ENCODE results near the gene GYS1.

Gene GYS1

DNA sequence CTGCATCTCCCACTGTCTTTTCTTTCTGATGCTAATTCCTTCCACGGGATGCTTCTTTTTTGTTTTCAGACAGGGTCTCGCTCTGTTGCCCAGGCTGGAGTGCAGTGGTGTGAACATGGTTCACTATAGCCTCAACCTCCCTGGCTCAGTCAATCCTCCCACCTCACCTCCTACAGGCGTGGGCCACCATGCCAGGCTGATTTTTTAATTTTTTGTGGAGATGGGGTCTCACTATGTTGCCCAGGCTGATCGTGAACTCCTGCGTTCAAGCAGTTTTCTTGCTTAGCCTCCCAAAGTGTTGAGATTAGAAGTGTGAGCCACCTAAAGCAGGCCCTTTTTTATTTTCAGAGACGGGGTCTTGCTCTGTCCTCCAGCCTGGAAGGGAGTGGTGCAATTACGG lies 4.8 kb downstream of the GYS1 start:
- DNase-seq: no peak

DNA sequence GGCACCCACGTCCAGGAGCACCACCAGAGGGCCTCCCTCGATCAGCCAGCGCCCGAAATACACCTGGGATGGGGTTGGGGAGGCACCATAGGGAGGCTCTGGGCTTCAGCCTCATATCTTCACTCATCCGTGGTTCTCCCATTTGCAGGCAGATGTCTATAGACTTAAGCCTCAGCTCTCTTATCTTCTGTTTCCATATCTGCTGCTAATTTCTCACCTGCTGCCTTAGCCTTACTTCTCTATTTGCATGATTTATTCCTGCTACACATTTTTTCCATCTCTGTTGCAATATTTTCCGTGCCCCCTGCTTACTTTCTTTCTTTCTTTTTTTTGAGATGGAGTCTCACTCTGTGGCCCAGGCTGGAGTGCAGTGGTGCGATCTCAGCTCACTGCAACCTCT lies 5.8 kb downstream of the GYS1 start:
- DNase-seq: no peak

DNA sequence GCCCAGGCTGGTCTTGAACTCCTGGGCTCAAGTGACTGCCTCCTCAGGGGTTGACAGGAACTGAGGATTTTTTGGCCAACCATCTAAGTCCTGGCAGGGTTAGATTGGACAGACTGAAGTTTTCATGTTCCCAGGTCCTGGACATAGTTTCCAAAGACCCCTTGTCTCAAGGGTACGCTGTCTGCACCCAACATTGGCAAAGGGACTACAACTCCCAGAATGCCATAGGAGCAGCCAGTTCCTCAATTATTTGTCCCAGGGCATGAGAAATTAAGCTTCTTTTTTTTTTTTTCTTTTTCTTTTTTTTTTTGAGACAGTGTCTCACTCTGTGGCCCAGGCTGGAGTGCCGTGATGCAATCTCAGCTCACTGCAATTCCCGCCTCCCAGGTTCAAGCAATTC lies 6.9 kb downstream of the GYS1 start:
- no peak for DNase-seq

DNA sequence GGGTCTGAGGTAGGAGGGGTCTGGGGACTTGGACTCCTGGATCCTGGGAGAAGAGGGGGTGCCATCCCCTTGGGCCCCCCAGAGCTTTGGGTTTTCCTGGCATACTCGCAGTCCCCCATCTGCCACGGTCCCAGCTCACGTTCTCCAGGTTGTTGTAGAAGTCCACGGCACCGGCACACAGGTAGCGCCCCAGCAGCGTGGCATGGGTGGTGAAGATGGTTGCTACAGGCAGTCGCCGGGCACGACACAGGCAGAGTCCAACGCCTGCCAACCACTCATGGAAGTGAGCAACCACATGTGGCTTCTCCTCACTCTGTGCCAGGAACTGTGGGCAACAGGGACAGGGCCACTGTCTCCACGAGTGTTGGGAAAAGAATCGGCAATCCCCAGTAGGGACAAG lies 7.4 kb downstream of the GYS1 start:
- no peak for DNase-seq

DNA sequence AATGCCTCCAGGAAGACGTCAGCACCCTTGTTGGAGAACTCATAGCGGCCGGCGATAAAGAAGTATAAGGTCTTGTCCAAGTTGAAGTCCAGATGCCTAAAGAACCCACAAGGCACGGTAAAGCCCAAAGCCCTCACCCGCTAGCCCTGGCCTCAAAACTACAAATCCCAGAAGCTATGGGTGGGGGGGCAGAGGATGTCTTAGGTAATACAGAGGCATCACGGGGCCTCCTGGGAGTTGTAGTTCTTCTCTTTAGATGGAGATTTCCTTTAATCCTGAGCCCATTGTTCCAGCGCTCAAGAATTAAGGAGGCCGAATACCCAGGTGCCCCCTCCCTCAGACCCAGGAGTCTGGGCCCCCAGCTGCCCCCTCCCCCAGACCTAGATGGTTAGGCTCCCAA lies 10.8 kb downstream of the GYS1 start:
- DNase-seq: no peak

DNA sequence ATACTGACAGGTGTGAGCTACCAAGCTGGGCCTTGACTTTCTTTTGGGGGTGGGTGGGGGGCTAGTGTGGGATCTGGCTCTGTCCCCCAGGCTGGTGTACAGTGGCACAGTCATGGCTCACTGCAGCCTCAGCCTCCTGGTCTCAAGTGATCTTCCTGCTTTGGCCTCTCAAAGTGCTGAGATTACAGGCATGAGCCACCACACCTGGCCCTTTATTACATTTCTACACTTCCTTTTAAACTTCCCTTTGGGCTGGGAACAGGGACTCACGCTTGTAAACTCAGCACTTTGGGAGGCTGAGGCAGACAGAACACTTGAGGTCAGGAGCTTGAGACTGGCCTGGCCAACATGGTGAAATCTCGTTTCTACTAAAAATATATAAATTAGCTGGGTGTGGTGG lies 16.0 kb downstream of the GYS1 start:
- DNase-seq: no peak

DNA sequence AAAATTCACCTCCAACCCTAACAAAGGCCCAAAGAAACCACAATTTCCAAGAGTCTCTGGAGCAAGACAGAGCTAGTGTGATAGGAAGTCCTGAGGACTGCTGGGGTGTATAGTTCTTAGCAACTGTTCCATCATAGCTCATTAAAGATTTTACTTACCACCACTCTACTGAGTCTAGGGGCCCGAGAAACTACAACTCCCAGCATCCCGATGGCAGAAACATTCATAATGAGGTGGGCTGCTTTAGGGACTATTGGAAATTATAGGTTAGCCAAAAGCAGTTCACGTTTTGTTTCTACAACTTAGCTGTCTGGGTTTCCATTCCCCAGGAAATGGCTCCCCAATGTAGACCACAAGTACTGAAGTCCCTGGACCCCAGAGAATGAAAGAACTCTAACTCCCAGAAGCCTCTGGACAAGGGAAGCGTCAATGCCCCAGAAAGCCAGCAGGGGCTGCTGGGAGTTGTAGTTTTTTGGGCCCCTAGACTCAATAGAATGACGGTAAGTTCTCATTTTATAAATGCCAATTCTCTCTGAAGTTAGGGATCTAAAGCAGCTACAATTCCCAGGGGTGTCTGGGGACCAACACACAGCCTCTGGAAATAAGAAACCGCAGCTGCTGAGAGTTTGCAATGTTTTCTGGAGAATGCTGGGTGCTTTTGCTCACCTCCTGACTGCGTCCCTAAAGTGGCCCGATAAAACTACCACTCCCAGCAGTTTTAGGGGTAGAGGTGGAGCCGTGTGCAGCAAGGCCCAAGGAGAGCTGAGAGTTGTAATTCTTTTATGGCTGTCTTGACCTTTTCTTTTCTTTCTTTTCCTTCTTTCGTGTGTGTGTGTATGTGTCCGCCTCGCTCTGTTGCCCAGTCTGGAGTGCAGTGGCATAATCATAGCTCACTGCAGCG lies 16.9 kb downstream of the GYS1 start:
- peak; percentile 71 to 74 for DNase-seq

DNA sequence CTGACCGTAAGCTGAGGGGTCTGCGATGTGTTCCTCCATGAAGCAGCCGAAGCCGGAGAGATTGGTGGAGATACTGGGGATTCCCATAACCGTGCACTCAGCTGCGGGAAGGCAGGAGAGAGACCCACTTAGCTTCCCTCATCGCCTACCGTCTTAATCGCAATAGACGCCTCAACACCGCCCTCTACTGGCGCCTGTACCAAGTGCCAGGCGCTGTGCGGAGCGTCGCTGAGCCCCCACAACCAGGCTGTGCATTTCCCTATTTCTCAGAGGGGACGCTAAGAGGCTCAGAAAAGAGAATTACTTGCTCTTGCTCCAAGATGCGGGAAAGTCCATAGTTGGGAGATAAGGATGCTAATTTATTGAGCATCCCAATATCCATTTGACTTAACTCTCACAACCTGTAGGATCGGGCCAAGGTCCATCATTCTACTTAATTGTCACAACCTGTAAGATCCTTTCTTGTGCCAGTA lies 22.1 kb downstream of the GYS1 start:
- DNase-seq: peak; percentile 89 to 93

DNA sequence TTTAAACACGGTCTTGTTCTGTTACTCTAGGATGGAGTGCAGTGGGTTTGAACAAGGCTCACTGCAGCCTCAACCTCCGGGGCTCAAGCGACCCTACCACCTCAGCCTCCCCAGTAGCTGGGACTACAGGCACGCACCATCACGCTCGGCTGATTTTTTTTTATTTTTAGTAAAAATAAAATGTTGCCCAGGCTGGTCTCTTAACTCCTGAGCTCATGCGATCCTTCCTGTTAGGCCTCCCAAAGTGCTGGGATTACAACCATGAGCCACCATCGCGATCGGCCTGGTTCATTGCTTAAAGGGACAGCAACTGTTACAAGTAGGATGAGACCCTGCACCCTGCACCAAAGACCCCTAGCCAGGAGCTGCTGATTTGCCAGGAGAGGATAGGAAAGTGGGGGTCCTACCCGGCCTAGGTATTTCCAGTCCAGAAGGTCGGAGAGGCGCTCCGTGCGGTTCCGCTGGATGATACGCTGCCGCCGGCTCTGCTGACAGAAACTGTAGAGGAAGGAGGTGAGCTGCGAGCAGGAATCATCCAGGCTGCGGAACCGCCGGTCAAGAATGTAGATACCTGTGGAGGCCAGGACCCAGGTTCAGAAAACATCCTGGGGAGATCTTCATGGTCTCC lies 22.9 kb downstream of the GYS1 start:
- DNase-seq: no peak

DNA sequence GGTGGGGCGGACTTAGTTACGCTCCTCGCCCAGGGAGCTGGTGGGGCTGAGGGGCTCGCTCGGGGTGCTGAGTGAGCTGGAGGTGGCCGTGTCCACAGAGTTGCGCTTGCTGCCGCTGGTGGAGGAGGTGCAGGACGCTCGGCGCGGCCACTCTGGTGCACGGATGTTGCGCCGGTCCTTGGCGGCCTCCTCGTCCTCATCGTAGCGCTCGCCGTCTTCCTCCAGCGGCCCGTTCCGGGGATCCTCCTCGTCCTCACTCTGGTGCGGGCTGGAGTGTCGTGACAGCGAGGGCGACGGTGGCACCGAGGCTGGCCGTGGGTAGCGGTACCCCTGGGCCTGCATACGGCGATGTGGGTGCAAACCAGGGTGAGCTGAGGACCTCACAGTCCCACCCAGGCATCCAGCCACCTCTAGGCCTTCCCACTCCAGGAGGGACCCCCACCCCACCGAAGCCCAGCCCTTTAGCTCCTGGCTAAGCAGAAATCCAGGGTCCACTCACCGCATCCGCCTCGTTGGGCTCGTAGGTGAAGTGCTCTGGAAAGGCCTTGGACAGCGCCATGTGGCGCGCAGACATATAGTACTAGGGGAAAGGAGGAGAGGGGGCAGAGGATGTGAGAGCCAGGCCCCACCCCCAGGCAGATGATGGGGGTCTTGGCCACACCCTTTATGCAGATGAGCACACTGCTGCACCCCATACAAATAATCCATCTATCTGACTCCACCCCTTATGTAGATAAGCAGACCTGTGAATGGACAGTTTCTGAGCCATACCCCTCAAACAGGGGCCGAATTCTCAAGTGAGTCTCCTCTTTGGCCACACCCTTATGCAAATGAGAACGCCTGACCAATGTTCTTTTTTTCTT lies 23.6 kb downstream of the GYS1 start:
- DNase-seq: peak; percentile 33 to 45

DNA sequence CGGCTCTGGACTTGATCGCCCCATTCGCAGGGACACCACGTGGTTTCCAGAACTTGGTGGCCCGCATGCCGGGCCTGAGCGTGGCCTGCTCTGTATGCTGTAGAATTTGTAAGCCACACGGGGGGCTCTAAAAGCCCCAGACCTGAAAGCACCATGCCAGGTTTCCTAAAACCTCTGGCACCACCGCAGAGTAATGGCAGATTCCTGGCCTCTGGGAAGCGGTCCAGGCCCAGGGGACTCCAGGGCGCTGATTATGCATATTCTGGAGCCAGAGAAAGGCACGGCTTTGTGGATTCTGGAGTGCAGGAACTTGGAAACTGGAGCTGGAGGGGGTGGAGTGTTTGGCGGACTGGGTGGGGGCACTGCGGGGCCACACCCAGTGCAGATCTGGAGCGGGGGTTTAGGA lies 24.3 kb downstream of the GYS1 start:
- no peak for DNase-seq

DNA sequence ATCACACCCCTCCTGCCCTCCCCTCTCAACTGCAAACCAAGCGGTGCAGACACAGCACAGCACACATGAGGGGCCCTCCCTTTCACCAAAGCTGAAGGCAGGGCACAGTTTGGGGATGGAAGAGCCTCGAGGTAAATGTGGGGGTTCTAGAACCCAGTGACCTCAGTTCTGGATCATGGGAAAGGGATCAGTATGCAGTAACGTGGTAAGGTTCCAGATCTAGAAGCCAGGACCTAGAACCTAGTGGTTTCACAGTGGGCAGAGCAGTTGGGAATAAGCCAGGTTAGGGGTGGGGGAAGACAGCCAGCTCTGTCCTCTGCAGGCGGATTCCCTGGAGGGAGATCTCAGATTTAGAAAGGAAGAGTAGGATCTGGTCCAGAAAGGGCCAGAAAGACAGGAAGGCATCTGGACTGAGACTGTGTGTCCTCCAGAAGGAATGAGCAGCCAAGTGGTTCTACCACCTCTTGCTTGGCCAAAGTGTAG lies 24.9 kb downstream of the GYS1 start:
- peak in 1 of 2 experiments; percentile 27 for DNase-seq

DNA sequence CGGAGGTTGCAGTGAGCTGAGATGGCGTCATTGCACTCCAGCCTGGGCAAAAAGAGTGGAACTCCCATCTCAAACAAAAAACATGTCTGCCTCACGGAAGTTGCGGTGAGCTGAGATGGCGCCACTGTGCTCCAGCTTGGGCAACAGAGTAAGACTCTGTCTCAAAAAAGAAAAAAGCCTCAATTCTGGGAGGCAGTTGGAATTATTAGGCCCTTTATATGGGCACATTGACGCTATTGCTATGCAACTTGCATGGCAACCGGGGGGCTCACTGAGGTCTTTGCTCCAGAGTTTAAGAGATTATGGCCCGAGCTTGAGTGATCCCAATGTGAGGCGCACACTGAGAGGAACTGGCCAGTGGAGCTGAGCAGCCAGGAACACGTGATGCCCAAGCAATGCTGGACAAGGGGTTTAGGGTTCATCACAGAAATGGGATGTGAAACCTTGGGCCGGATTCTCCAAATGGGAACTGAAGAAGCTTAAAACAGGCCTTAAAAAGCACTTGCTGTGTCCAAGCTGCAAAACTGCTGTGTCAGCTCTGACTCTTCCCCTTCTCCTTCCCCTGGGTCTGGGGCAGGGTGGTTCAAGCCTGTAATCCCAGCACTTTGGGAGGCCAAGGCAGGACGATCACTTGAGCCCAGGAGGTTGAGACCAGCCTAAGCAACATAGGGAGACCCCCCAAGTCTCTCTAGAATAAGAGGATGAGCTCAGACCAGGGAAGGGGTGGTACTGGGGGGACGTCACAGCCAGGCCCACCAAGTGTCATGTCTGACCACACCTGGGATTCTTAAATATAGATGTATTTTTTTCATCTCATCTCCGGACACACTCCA lies 25.5 kb downstream of the GYS1 start:
- peak; percentile 25 to 50 for DNase-seq

DNA sequence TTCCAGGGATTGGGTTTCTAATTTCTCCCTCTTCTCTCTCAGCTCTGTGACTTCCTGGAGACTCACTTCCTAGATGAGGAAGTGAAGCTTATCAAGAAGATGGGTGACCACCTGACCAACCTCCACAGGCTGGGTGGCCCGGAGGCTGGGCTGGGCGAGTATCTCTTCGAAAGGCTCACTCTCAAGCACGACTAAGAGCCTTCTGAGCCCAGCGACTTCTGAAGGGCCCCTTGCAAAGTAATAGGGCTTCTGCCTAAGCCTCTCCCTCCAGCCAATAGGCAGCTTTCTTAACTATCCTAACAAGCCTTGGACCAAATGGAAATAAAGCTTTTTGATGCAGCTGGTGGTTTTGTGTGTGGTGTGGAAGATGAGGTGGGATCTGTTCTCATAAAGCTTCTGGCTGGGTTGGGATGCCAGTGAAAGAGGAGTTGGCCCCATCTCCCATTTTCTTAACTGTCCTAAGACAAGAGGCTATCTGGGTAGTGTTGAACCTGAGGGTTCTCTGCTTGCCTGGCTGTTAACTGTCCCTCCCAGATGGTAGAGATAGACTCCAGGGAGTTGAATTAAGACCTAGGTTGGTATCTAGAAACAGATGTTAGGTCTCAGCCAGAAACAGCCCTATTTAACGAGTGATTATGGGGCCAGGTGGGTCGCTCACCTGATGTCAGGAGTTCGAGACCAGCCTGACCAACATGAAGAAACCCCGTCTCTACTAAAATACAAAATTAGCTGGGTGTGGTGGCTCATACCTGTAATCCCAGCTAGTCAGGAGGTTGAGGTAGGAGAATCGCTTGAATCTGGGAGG lies 26.4 kb downstream of the GYS1 start:
- DNase-seq: peak in 1 of 2 experiments; percentile 15

DNA sequence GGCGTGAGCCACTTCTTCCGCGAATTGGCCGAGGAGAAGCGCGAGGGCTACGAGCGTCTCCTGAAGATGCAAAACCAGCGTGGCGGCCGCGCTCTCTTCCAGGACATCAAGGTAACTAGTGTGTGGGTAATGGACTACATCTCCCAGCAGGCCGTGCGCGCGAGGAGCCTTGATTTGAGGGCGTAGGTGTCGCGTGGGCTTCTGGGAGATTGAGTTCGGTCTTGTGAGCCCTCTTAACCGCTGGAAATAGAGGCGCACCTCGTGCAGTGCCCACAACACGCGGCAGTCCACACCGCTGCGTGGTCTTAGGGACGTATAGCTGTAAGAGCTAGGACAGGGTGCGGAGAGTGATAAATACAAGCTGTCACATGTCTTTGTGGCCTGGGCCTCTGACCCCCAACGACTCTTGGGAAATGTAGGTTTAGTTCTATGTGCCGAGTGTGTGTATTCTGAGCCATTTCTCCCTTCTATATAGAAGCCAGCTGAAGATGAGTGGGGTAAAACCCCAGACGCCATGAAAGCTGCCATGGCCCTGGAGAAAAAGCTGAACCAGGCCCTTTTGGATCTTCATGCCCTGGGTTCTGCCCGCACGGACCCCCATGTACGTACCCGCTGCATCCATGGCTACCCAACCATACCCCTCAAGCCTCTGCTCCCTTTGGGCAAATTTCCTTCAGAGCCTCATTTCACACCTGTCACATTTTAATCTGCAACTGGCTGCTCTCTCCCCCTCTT lies 27.1 kb downstream of the GYS1 start:
- peak; percentile 59 to 65 for DNase-seq

DNA sequence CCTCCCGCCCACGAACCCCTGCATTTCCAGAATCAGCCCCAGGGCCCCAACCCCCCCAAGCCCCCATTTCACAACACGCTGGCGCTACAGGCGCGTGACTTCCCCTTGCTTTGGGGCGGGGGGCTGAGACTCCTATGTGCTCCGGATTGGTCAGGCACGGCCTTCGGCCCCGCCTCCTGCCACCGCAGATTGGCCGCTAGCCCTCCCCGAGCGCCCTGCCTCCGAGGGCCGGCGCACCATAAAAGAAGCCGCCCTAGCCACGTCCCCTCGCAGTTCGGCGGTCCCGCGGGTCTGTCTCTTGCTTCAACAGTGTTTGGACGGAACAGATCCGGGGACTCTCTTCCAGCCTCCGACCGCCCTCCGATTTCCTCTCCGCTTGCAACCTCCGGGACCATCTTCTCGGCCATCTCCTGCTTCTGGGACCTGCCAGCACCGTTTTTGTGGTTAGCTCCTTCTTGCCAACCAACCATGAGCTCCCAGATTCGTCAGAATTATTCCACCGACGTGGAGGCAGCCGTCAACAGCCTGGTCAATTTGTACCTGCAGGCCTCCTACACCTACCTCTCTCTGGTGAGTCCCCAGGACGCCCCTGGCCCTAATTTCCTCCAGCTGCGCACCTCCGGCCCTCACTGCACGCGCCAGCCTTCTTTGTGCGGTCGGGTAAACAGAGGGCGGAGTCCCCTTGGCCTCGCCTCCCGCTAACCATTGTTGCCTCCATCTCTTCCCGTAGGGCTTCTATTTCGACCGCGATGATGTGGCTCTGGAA lies 27.9 kb downstream of the GYS1 start, which contains the start of gene FTL:
FTL (plus strand) TSS at position 270 of the 766 bp plus-strand sequence; CDS start at position 469, 199 bp downstream.
- DNase-seq: peak; percentile 94 to 96

DNA sequence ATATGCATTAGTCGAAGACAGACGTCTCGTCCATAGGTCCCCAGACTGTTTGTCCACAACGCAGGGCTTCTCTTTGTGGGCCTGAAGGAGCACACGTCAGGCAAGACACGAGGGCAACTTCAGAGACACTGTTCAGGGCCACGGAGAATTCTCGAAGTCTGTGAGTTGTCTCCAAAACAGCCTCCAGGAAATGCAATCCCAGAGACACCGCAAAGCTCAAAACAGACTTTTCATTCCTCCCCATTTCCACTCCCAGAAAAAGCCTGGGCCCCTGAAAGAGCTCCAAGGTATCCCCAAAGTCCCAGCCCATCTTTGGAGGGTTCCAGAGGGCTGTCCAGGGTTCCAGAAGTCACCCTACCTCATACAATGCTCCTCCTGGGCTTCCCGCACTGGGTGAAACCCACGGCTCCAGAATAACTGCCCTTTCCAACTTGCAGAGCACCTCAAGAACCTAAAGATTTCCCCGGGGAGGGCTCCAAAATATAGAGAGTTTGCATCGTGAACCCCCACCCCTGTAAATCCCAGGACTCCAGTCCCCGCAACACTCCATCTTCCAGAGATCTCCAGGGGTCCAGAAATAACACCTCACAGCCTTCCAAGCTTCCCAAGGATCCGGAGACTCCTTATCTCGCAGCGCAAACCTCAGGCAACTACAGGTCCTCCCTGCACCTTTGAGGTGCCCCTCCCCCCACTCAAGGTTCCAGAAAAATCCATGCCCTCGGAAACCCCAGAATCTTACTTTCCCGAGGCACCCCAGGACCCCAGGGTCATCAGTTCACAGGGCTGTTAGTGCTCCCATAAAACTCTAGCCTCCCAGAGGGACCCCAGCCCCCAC lies 28.7 kb downstream of the GYS1 start:
- DNase-seq: peak; percentile 28 to 46

DNA sequence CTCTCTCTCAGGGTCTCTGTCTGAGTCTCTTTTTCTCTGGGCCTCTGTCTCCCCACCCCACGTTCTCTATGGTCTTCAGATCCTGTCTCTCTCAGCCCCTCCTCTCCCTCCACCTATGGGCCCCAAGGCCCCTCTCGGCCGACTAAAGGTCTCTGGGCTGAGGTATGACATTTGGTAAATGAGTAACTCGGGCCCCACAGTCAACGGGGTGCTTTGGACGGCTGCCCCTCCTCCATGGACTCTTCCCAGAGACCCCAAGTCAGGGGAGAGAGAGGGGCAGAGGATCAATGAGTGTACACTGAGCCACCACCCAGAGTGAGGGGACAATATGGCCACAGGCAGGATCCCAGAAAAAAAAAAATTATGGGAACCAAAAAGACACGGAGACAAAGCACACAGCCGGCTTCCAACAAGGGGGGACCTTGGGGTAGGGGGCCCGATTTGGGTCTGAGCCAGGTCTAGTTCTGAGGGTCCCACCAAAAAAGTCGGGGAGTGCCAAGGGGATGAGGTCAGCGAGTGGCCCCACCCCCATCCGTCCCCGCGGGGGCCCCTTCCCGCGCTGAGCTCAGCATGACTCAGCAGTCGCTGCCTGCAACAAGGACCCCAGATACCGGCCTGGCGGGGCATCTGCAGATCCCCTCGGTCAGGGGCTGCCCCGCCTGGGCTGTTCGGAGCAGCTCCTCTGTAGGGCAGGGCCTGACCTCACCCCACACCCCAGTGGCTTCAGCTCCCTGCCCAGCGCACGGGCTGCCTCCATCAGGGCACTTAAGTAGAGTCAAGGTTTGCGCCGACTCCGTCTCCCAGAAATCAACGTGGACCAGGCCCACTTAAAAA lies 29.5 kb downstream of the GYS1 start:
- peak; percentile 35 to 36 for DNase-seq
